Measurements from ENCODE around the gene SPINT4. TPM values are rescaled to one million over a fixed set of nuclear protein-coding genes. Genes with fewer than 3 reads are reported as not detected.

The SPINT4 gene
- total RNA-seq, 1 experiment from 2014 or later: not detected

DNA sequence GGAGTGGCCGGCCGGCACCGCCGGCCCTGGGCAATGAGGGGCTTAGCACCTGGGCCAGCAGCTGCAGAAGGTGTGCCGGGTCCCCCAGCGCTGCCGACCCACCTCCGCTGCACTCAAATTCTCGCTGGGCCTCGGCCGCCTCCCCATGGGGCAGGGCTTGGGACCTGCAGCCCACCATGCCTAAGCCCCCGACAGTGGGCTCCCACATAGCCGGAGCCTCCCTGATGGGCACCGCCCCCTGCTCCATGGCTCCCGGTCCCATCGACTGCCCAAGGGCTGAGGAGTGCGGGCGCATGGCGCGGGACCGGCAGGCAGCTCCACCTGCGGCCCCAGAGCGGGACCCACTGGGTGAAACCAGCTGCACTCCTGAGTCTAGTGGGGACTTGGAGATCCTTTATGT lies 13.8 kb downstream of the SPINT4 start:
- Histone ChIP-seq H3K36me3 (ENCODE audit: control insufficient read depth, insufficient read depth, low read length) (no peaks in the 10 kb centered on the region), H3K9me3 (ENCODE audit: control insufficient read depth, insufficient read depth, low read depth, low read length) (peaks cover 5% of the 10 kb centered on the region; the same call in 1 of the 2 replicates), H3K27me3 (ENCODE audit: control insufficient read depth, insufficient read depth, low read length) (no peaks in the 10 kb centered on the region), H3K4me3 (ENCODE audit: low read depth in 2 of 2, low read length in 2 of 2) (no peak overlapping the region), H3K27ac (ENCODE audit: low read length) (no peak overlapping the region), H3K4me1 (ENCODE audit: control insufficient read depth, insufficient read depth, low read length) (no peaks in the 10 kb centered on the region)
- in situ Hi-C loops (cut with HindIII; ENCODE audit: low pct_unique_long_range_greater_than_20kb, low sequenced_read_pairs) (no loop called here), intact Hi-C loops (cut with micrococcal nuclease; ENCODE audit: unreplicated experiment) (no loop called here)
- no TSS peak for BruUV-seq (replicated peaks)
- DNase-seq (ENCODE audit: low read depth, low spot score): no peak
- ChIA-PET CTCF (interaction anchor here (0.6 kb wide), 1 partner anchor 477 kb away, joined by 6 read pairs; no protein-coding TSS in a partner anchor), POLR2A (no interaction called here)
- no peak for ATAC-seq
- TF ChIP-seq TCF7L2 (IDR thresholded peaks at IDR 0.05; ENCODE audit: low read depth, low read length) (no peak), POLR2AphosphoS5 (IDR thresholded peaks at IDR 0.05; ENCODE audit: low read depth, low read length) (no peak)
- TF ChIP-seq, protein P1, sequence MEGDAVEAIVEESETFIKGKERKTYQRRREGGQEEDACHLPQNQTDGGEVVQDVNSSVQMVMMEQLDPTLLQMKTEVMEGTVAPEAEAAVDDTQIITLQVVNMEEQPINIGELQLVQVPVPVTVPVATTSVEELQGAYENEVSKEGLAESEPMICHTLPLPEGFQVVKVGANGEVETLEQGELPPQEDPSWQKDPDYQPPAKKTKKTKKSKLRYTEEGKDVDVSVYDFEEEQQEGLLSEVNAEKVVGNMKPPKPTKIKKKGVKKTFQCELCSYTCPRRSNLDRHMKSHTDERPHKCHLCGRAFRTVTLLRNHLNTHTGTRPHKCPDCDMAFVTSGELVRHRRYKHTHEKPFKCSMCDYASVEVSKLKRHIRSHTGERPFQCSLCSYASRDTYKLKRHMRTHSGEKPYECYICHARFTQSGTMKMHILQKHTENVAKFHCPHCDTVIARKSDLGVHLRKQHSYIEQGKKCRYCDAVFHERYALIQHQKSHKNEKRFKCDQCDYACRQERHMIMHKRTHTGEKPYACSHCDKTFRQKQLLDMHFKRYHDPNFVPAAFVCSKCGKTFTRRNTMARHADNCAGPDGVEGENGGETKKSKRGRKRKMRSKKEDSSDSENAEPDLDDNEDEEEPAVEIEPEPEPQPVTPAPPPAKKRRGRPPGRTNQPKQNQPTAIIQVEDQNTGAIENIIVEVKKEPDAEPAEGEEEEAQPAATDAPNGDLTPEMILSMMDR (IDR thresholded peaks at IDR 0.05): no peak

DNA sequence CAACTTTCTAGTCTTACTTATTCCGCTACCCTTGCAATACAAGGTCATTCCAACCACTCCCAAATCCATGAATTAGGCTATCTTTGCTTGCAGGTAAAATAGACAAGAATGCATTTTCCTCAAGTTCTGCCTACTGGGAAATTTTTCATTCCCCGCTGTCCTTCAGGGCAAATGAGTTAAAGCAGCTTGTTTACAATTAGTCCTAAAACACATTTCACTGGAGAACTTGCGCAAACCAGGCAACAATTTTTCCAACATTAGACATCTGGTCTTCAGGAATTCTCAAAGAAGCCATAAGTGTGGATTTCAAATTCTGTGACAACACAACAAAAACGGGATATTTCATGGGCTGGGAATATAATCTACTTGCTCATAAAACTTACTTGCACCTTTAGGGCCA lies 20.4 kb downstream of the SPINT4 start:
- in situ Hi-C loops (cut with HindIII; ENCODE audit: low pct_unique_long_range_greater_than_20kb, low sequenced_read_pairs) (no loop called here), intact Hi-C loops (cut with micrococcal nuclease; ENCODE audit: unreplicated experiment) (no loop called here)
- H3K4me1 ChIP-seq (ENCODE audit: control insufficient read depth, insufficient read depth, low read length): no peaks in the 10 kb centered on the region
- DNase-seq (ENCODE audit: low read depth, low spot score) (no peak), ATAC-seq (no peak)
- H3K27ac ChIP-seq (ENCODE audit: low read length): no peak overlapping the region
- ChIA-PET CTCF (no interaction called here), POLR2A (no interaction called here)
- H3K9me3 ChIP-seq (ENCODE audit: control insufficient read depth, insufficient read depth, low read depth, low read length): no peaks in the 10 kb centered on the region
- no peaks in the 10 kb centered on the region for H3K36me3 ChIP-seq (ENCODE audit: control insufficient read depth, insufficient read depth, low read length)
- no peaks in the 10 kb centered on the region; the same call in 1 of the 2 replicates for H3K27me3 ChIP-seq (ENCODE audit: control insufficient read depth, insufficient read depth, low read length)
- no peak overlapping the region for H3K4me3 ChIP-seq (ENCODE audit: low read depth in 2 of 2, low read length in 2 of 2)
- no TSS peak for BruUV-seq (replicated peaks)
- TF ChIP-seq POLR2AphosphoS5 (IDR thresholded peaks at IDR 0.05; ENCODE audit: low read depth, low read length) (no peak), SIN3A (IDR thresholded peaks at IDR 0.05; ENCODE audit: borderline replicate concordance, insufficient read depth, low read depth, low read length) (no peak), TCF7L2 (IDR thresholded peaks at IDR 0.05; ENCODE audit: low read depth, low read length) (no peak)
- TF ChIP-seq, protein P2, sequence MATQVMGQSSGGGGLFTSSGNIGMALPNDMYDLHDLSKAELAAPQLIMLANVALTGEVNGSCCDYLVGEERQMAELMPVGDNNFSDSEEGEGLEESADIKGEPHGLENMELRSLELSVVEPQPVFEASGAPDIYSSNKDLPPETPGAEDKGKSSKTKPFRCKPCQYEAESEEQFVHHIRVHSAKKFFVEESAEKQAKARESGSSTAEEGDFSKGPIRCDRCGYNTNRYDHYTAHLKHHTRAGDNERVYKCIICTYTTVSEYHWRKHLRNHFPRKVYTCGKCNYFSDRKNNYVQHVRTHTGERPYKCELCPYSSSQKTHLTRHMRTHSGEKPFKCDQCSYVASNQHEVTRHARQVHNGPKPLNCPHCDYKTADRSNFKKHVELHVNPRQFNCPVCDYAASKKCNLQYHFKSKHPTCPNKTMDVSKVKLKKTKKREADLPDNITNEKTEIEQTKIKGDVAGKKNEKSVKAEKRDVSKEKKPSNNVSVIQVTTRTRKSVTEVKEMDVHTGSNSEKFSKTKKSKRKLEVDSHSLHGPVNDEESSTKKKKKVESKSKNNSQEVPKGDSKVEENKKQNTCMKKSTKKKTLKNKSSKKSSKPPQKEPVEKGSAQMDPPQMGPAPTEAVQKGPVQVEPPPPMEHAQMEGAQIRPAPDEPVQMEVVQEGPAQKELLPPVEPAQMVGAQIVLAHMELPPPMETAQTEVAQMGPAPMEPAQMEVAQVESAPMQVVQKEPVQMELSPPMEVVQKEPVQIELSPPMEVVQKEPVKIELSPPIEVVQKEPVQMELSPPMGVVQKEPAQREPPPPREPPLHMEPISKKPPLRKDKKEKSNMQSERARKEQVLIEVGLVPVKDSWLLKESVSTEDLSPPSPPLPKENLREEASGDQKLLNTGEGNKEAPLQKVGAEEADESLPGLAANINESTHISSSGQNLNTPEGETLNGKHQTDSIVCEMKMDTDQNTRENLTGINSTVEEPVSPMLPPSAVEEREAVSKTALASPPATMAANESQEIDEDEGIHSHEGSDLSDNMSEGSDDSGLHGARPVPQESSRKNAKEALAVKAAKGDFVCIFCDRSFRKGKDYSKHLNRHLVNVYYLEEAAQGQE (IDR thresholded peaks at IDR 0.05; ENCODE audit: insufficient read depth in 1 of 2, low read depth in 2 of 2, low read length in 1 of 2): no peak
- TF ChIP-seq, protein P1 (IDR thresholded peaks at IDR 0.05): no peak

Measured in Panc1 (cell line).